Spinal cord (tissue), 10 donors: ENCODE data around the gene FOXP4. TPM values are rescaled to one million over a fixed set of nuclear protein-coding genes. Genes with fewer than 3 reads are reported as not detected.

Experiments used
- DNase-seq, 6 donors: peaks; one replicate each; pipeline versions ENCODE4 v3.0.0 to v3.0.0-alpha.2; 2013 to 2015; ENCODE audit warnings: low spot score in 6 of 6, low read depth in 4 of 6
- H3K27ac ChIP-seq: one replicate; pipeline ENCODE4 v1.5.1; 2013; ENCODE audit warnings: low read depth, low read length, control low read depth
- H3K27me3 ChIP-seq: one replicate; pipeline ENCODE4 v1.6.1; 2013; ENCODE audit warnings: low read length; ENCODE audit not compliant: control insufficient read depth, insufficient read depth
- H3K36me3 ChIP-seq: one replicate; pipeline ENCODE4 v1.6.1; 2013; ENCODE audit warnings: low read length; ENCODE audit not compliant: control insufficient read depth, insufficient read depth
- H3K4me1 ChIP-seq: one replicate; pipeline ENCODE4 v1.6.1; 2013; ENCODE audit warnings: low read length; ENCODE audit not compliant: control insufficient read depth, insufficient read depth
- H3K4me3 ChIP-seq: one replicate; pipeline ENCODE4 v1.5.1; 2013; ENCODE audit warnings: low read depth, low read length, control low read depth
- H3K9me3 ChIP-seq: one replicate; pipeline ENCODE4 v1.6.1; 2013; ENCODE audit warnings: low read length; ENCODE audit not compliant: control insufficient read depth, insufficient read depth
- WGBS: methylation state at CpG from one replicate; pipeline ENCODE4 v1.1.5; 2013; ENCODE audit warnings: missing lambda C conversion rate; ENCODE audit not compliant: insufficient coverage; 5-methylcytosine and 5-hydroxymethylcytosine counted together
- polyA plus RNA-seq, 2 donors: library from polyadenylated mRNA; unstranded; fragments of 120-200 nt; gene quantifications; one replicate each; pipeline ENCODE4 v1.2.1, GENCODE V29; 2013; ENCODE audit not compliant: insufficient read length in 2 of 2
- total RNA-seq, 2 donors: library from RNA; depleted of rRNA in 1 of 2; stranded (reverse); fragments of 120-200 nt in 1 of 2; fragments of >200 nt in 1 of 2; gene quantifications; one replicate each; pipeline versions ENCODE4 v1.2.3 to v1.2.4, GENCODE V29; 2013 to 2014
- donor health status: healthy.

FOXP4 gene
- total and polyA plus RNA-seq, 4 donors, result 3.5 to 27.8 (median 12.0) TPM

DNA sequence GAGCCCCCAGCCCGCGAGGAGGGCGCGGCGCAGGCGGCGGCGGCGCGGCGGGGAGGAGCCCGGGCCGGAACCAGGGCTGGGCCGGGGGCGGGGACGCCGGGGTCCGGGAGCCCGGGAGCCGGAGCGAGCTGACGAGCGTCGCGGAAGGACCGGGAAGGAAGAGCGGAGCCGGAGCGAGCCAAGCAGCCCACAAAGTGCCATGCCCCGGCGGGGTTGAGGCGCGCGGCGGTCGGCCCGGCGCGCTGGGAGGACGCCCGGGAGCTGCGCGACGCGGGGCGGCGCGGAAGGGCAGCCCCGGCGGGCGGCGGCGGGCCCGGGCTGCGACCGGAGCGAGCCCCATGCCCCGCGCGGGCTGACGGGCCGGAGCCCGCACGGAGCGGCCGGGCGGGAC lies 289 bp downstream of the FOXP4 start:
- H3K27ac ChIP-seq, result no peak overlapping the region
- peaks cover 63% of the 10 kb centered on the region for H3K27me3 ChIP-seq
- WGBS, result under 1% methylated on average over 67 of the region's 67 CpGs
- DNase-seq, result peak in 1 of 6 donors; percentile 46
- no peaks in the 10 kb centered on the region for H3K9me3 ChIP-seq
- peaks cover 31% of the 10 kb centered on the region for H3K4me1 ChIP-seq
- peaks cover 5% of the 10 kb centered on the region for H3K36me3 ChIP-seq
- H3K4me3 ChIP-seq, result peak overlapping the region; percentile 21

DNA sequence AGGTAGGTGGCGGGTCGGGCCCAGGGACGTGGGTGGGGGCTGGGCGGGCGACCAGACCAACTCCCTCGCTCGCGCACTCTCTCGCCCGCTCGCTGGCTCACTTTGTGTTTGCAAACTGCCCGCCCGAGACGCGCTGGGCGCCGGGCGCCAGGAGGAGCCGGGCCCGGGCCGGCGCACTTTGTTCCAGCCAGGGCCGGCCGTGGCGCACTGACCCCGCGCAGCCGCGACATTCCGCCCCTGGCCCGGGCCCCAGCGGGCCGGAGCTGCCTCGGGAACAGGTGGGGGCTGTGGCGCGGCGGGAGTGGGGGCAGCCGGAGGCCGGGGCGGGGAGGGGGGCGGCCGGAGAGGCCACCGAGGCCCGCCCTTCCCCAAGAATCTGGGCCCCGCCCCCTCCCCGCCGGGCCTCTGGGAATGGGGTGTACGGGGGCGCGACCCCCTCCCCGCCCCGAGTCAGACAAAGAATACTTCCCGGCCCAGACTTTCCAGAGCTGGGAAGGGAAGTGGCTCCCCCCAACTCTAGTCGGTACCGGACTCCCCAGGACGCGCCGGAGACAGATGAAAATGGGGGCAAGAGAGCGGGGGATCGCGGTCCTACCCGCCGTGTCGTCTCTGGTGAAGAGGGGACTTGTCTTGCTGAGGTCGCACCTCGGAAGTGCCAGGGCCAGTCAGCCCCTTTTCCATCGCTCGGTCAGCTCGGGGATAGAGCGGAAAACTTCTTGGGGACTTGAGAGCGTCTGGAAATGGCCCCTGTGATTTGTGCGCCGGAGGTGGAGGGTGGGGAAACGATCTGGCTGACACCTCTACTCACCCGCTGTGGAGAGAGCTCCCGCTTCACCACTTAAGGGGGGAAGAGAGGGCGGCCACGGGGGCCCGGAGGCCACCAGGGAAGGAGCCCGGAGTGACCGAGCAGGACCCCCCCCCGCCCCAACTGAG lies 951 bp downstream of the FOXP4 start:
- Histone ChIP-seq H3K4me1 (peaks cover 31% of the 10 kb centered on the region), H3K4me3 (peak overlapping the region; percentile 76), H3K36me3 (peaks cover 8% of the 10 kb centered on the region), H3K9me3 (no peaks in the 10 kb centered on the region), H3K27ac (peak overlapping the region; percentile 22), H3K27me3 (peaks cover 68% of the 10 kb centered on the region)
- DNase-seq, result peak in 1 of 6 donors; percentile 59
- under 1% methylated on average over 73 of the region's 82 CpGs for WGBS

- Histone ChIP-seq H3K9me3 (no peaks in the 10 kb centered on the region), H3K27ac (no peak overlapping the region), H3K36me3 (peaks cover 8% of the 10 kb centered on the region), H3K27me3 (peaks cover 74% of the 10 kb centered on the region), H3K4me1 (peaks cover 31% of the 10 kb centered on the region), H3K4me3 (peak overlapping the region; percentile 76)
- WGBS, result under 1% methylated on average over 18 of the region's 21 CpGs
- DNase-seq, result no peak
These were observed 1.6 kb downstream of the FOXP4 start for GRCh38 chr6:41547799-41548097.

DNA sequence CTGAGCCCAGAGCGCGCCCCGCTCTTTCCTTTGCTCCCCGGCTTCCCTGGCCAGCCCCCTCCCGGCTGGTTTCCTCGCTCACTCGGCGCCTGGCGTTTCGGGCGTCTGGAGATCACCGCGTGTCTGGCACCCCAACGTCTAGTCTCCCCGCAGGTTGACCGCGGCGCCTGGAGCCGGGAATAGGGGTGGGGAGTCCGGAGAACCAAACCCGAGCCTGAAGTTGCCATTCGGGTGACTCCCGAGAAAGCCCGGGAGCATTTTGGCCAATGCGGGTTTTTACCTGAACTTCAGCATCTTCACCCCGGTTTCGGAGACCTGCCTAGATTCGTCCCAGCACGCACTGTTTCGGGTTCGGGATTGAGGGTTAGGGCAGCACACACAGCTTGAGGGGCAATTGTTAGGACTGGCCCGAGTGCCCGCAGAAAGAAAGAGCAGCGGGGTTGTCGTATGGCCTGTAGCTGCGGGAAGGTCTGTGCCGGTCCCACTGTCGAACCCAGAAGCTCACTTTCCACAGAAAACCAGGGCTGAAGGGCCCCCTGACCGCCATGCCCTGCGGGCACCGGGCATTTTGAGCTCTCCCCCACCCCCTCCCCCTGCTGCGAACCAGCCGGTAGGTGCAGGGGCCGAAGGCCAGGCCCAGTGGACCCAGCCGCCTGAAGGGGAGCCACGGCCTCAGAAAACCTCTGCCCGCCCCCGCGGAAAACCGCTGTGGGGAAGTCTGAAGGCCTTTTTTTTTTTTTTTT lies 2.1 kb downstream of the FOXP4 start:
- Histone ChIP-seq H3K4me1 (peaks cover 34% of the 10 kb centered on the region), H3K9me3 (no peaks in the 10 kb centered on the region), H3K4me3 (peak overlapping the region; percentile 76), H3K27me3 (peaks cover 75% of the 10 kb centered on the region), H3K36me3 (peaks cover 10% of the 10 kb centered on the region), H3K27ac (peak overlapping the region; percentile 40)
- WGBS, result 11% methylated on average over 38 of the region's 50 CpGs
- DNase-seq, result no peak

GRCh38 chr6:41548841-41549642 lies 2.9 kb downstream of the FOXP4 start:
- Histone ChIP-seq H3K27ac (no peak overlapping the region), H3K4me3 (peak overlapping the region; percentile 76), H3K36me3 (peaks cover 10% of the 10 kb centered on the region), H3K27me3 (peaks cover 75% of the 10 kb centered on the region), H3K9me3 (no peaks in the 10 kb centered on the region), H3K4me1 (peaks cover 36% of the 10 kb centered on the region)
- DNase-seq, result no peak
- WGBS, result 83% methylated on average over 7 of the region's 11 CpGs

DNA sequence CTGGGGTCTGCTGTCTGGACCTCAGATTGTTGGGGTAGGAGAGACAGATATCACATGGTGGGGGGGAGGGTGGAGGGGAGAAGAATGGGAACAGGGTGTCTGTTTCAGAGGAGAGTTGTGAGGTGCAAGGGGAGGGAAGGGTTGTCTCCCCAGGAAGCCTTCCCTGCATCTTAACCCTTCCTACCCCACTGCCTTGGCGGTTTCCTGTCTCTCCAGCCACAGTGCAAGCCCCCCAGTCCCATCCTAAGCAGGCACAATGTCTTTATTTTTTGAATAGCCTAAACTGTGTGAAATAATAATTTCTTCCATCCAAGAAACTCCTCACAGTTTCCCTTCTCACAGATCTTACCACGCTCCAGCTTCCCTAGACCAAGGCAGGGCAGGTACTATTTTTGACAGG lies 3.5 kb downstream of the FOXP4 start:
- Histone ChIP-seq H3K27me3 (peaks cover 72% of the 10 kb centered on the region), H3K27ac (no peak overlapping the region), H3K4me3 (no peak overlapping the region), H3K36me3 (peaks cover 10% of the 10 kb centered on the region), H3K9me3 (no peaks in the 10 kb centered on the region), H3K4me1 (peaks cover 36% of the 10 kb centered on the region)
- 100% methylated on average over 1 of the region's 2 CpGs for WGBS
- no peak for DNase-seq

DNA sequence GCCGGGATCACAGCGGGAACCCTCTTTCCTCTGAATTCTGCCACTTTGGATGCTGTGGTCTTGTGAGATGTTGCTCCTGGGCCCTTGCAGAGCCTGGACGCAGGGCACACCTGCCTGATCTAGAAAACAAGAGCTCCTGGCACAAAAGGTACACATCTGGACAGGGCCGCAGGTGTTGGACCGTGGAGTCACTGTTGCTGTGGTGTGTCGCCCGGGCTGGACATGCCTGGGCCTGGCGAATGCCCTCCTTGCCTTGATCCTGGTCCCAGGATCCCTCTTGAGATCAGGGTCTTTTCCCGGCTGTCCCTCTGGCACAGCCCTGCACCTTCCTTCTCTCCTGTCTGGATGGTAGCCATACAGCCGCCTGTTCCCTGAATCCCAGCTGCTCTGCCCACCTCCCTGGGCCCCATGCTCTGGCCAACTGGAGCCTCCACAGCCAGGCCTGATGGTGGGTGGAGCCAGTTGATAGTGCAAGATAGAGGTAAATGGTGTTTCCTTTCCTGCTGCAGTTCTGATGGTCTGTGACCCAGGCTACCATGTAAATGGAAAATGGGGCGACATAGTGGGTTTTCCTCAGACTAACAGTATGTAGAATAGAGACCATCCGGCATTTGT lies 5.0 kb downstream of the FOXP4 start:
- H3K4me1 ChIP-seq, result peaks cover 32% of the 10 kb centered on the region
- peaks cover 10% of the 10 kb centered on the region for H3K36me3 ChIP-seq
- H3K27ac ChIP-seq, result no peak overlapping the region
- no peak overlapping the region for H3K4me3 ChIP-seq
- no peak for DNase-seq
- 96% methylated on average over 11 of the region's 12 CpGs for WGBS
- H3K9me3 ChIP-seq, result no peaks in the 10 kb centered on the region
- peaks cover 62% of the 10 kb centered on the region for H3K27me3 ChIP-seq

DNA sequence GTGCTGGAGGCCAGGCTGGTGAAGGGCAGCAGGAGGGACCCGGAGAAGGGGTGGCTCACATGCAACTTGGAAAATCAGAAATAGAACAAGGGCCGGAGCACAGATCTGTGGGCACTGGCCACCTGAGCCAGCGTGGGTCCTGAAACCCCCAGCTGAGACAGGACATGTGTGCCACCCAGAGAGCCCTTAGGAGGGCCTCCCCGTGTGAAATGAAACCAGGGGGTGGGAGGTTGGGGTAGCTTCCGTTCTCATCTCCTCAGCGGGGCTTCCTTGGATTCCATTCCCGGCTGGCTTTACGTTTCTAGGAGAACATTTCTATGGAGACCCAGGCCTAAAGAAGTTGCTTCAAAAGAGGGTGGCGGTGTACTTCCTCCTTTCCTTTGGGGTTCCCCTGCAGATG lies 5.7 kb downstream of the FOXP4 start:
- Histone ChIP-seq H3K36me3 (peaks cover 10% of the 10 kb centered on the region), H3K27ac (no peak overlapping the region), H3K27me3 (peaks cover 65% of the 10 kb centered on the region), H3K4me3 (no peak overlapping the region), H3K4me1 (peaks cover 32% of the 10 kb centered on the region), H3K9me3 (no peaks in the 10 kb centered on the region)
- WGBS, result 69% methylated on average over 5 of the region's 9 CpGs
- DNase-seq, result no peak

DNA sequence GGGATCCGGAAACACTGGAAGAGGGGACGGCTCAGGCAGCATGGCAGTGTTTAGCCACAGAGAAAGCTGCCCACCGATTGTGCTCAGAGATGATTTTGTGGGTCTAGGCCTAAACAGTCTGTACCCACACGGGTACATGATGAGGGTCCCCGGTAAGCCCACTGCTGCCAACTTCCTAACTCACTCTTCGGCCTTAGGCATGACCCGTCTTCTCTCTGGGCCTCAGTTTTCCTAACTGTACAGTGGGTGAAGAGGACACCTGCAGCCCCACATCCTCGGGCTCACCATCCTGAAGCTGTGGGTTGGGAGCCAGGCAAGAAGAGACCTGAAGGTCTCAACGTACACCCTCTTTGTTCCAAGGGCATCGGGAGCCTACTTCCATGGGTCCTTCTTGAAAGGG lies 6.5 kb downstream of the FOXP4 start:
- Histone ChIP-seq H3K27me3 (peaks cover 62% of the 10 kb centered on the region), H3K36me3 (peaks cover 10% of the 10 kb centered on the region), H3K27ac (no peak overlapping the region), H3K4me1 (peaks cover 25% of the 10 kb centered on the region), H3K9me3 (no peaks in the 10 kb centered on the region), H3K4me3 (no peak overlapping the region)
- DNase-seq, result no peak
- 75% methylated on average over 9 of the region's 10 CpGs for WGBS
